Fibroblast of pulmonary artery (primary cell): ENCODE results near the gene SETDB1.
A peak's percentile ranks its signal among the peaks of the same experiment; 100 is the strongest.
"Not testable (repeated sequence)": the region's sequence is repeated elsewhere in the genome, so short reads cannot be mapped to it uniquely, and the experiment has no call there.

ENCODE experiments used
- DNase-seq: peaks from one replicate; pipeline ENCODE4 v3.0.0-alpha.2; 2010; ENCODE audit warnings: low read depth
- H3K4me3 ChIP-seq: replicated peaks from 2 replicates; pipeline ENCODE4 v1.5.1; 2011; ENCODE audit warnings: low read depth, mild to moderate bottlenecking, control low read depth, low read length, moderate library complexity
- CTCF ChIP-seq: IDR thresholded peaks from 2 replicates; pipeline ENCODE4 v1.5.1; 2011; ENCODE audit warnings: mild to moderate bottlenecking, control low read depth, low read length, inconsistent platforms; ENCODE audit errors: missing control alignments

Gene SETDB1

GRCh38 chr1:150926097-150926741, at the start of gene SETDB1:
Gene SETDB1 (plus strand): TSS chr1:150926363. CDS start chr1:150927715, 1,352 bp downstream.
- TF ChIP-seq CTCF: no peak
- peak; percentile 98 for DNase-seq
- peak within 1 kb of the TSS; percentile 97 for H3K4me3 ChIP-seq

GRCh38 chr1:150878931-150879330, 47.2 kb upstream of the SETDB1 start:
- DNase-seq, H3K4me3 ChIP-seq: not testable (repeated sequence)

DNA sequence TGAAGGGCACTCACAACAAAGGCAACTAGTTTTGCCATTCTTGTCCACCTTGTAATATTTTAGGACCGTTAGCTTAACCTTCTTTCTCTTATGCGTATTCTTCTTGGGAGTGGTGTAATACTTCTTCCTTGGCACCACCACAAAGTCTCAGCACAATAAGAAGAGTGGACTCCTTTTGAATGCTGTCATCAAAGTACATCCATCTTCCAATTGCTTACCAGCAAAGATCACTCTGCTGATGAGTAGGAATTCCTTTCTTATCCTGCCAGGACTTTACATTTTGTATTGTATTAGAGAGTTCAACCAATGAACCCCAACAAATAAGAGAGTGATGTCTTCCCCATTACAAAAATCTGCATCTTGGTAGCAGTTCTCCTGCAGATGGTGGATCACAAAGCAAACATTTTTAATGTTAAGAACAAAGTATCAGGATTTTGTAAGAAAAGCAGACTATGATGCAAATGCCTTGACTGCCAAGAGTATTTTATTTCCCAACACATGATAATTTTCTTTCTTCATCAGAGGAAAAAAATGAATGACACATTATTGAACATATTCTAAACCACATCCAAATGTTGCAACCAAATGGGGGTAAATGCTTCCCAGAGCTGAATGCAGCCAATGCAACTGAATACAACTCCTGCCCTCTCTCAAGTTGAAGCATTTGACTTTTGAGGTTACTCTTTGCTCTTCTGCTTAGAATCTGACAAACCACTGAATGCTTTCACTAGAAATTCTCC, 44.7 kb upstream of the SETDB1 start:
- peak overlapping the region; percentile 1 for H3K4me3 ChIP-seq
- TF ChIP-seq CTCF: no peak
- DNase-seq: peak; percentile 97

GRCh38 chr1:150883121-150883520, 43.0 kb upstream of the SETDB1 start:
- H3K4me3 ChIP-seq, DNase-seq: not testable (repeated sequence)

- DNase-seq: peak; percentile 86
- H3K4me3 ChIP-seq: no peak within 1 kb of the TSS
- no peak for TF ChIP-seq CTCF
Observed at GRCh38 chr1:150887018-150887417, 39.1 kb upstream of the SETDB1 start, which contains the start of gene CTXND2. Gene CTXND2 (plus strand): TSS chr1:150887136. CDS start chr1:150912315, 25,179 bp downstream.

DNA sequence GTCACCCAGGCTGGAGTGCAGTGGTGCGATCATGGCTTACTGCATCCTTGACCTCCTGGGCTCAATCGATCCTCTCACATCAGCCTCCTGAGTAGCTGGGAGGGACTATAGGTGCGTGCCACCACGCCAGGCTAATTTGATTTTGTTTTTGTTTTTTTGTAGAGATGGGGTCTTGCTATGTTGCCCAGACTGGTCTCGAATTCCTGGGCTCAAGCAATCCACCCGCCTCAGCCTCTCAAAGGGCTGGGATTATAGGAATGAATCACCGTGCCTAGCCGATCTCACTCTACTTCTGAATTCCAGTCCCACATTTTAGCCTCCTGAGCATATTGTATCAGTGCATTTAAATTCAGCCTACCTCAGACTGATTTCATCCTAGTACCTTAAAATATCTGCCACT, 37.4 kb upstream of the SETDB1 start:
- no peak overlapping the region for H3K4me3 ChIP-seq
- no peak for DNase-seq
- no peak for TF ChIP-seq CTCF

DNA sequence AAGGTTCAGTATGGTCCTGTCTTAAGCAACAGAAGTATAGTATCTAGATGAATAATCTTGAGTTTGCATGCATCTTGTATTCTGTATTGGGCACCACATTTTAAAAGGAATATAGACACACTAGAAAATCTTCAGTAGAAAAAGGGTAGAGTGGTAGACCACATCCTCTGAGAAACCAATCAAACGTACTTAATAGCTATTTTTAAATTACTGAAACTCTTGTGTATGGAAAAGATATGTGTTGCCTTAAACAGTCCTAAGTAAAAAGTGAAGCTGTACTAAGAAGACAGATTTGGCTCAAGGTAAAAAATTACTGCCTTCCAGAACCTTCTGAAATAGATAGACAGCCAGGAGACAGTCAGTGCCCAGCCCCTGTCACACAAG, 36.1 kb upstream of the SETDB1 start:
- DNase-seq: no peak
- no peak for TF ChIP-seq CTCF
- no peak overlapping the region for H3K4me3 ChIP-seq
